HepG2 (cell line): Measurements from ENCODE around the gene GDF15. TPM values are rescaled to one million over a fixed set of nuclear protein-coding genes. Genes with fewer than 3 reads are reported as not detected.

Source experiments
- ARNT ChIP-seq: fragments of 450-650 bp; IDR thresholded peaks from 2 replicates; pipeline ENCODE4 v1.6.1; 2017
- BRD4 ChIP-seq: sonication (generic); formaldehyde crosslinking; IDR thresholded peaks from 2 replicates; pipeline ENCODE4 v1.4.0; 2020; ENCODE audit warnings: missing genetic modification reagents
- CEBPG ChIP-seq: IDR thresholded peaks from 2 replicates; pipeline ENCODE4 v1.6.1; 2016
- DR1 ChIP-seq: sonication (generic); formaldehyde crosslinking; IDR thresholded peaks from 2 replicates; pipeline ENCODE4 v1.8.0; 2021; ENCODE audit warnings: mild to moderate bottlenecking, missing genetic modification reagents, inconsistent platforms
- ELK4 ChIP-seq: sonication (generic); formaldehyde crosslinking; IDR thresholded peaks from 2 replicates; pipeline ENCODE4 v1.9.0; 2021; ENCODE audit warnings: missing genetic modification reagents, borderline replicate concordance
- HDAC1 ChIP-seq: sonication (generic); formaldehyde crosslinking; IDR thresholded peaks from 2 replicates; pipeline ENCODE4 v1.5.1; 2020; ENCODE audit warnings: mild to moderate bottlenecking, missing genetic modification reagents
- HOMEZ ChIP-seq: IDR thresholded peaks from 2 replicates; pipeline ENCODE4 v1.6.1; 2016; ENCODE audit warnings: low read depth
- KAT7 ChIP-seq: IDR thresholded peaks from 2 replicates; pipeline ENCODE4 v1.6.1; 2018; ENCODE audit warnings: borderline replicate concordance, missing compliant biosample characterization
- MEIS2 ChIP-seq: sonication (generic); formaldehyde crosslinking; IDR thresholded peaks from 2 replicates; pipeline ENCODE4 v1.9.0; 2021; ENCODE audit warnings: mild to moderate bottlenecking, missing genetic modification reagents
- MIXL1 ChIP-seq: IDR thresholded peaks from 2 replicates; pipeline ENCODE4 v1.6.1; 2016
- MXD4 ChIP-seq: IDR thresholded peaks from 2 replicates; pipeline ENCODE4 v1.6.1; 2016; ENCODE audit warnings: mild to moderate bottlenecking, missing biosample characterization, missing genetic modification reagents
- PCBP1 ChIP-seq: fragments of 200-400 bp; formaldehyde crosslinking; IDR thresholded peaks from 2 replicates; pipeline ENCODE4 v1.6.1; 2017; ENCODE audit warnings: mild to moderate bottlenecking, low read depth, low read length, borderline replicate concordance
- SKI ChIP-seq: fragments of 450-650 bp; IDR thresholded peaks from one replicate; pipeline ENCODE4 v1.6.1; 2018; ENCODE audit warnings: mild to moderate bottlenecking; ENCODE audit not compliant: partially characterized antibody
- SMAD3 ChIP-seq: sonication (generic); formaldehyde crosslinking; IDR thresholded peaks from 2 replicates; pipeline ENCODE4 v1.4.0; 2020; ENCODE audit warnings: missing genetic modification reagents
- THAP9 ChIP-seq: sonication (generic); formaldehyde crosslinking; IDR thresholded peaks from 2 replicates; pipeline ENCODE4; 2020; ENCODE audit warnings: missing genetic modification reagents, mild to moderate bottlenecking, borderline replicate concordance
- ZBTB21 ChIP-seq: sonication (generic); formaldehyde crosslinking; IDR thresholded peaks from 2 replicates; pipeline ENCODE4 v1.4.0; 2020; ENCODE audit warnings: missing genetic modification reagents
- ZBTB44 ChIP-seq: sonication (generic); formaldehyde crosslinking; IDR thresholded peaks from 2 replicates; pipeline ENCODE4 v1.4.0; 2020; ENCODE audit warnings: missing genetic modification reagents
- ZFP41 ChIP-seq: sonication (generic); formaldehyde crosslinking; IDR thresholded peaks from 2 replicates; pipeline ENCODE4 v1.4.0; 2020; ENCODE audit warnings: mild to moderate bottlenecking, missing genetic modification reagents, borderline replicate concordance
- ZFP90 ChIP-seq: sonication (generic); formaldehyde crosslinking; IDR thresholded peaks from 2 replicates; pipeline ENCODE4 v1.8.0; 2022; ENCODE audit warnings: missing genetic modification reagents, mild to moderate bottlenecking, inconsistent platforms, borderline replicate concordance
- ZNF230 ChIP-seq: sonication (generic); formaldehyde crosslinking; IDR thresholded peaks from 2 replicates; pipeline ENCODE4 v1.4.0; 2020; ENCODE audit warnings: mild to moderate bottlenecking, missing genetic modification reagents
- ZNF256 ChIP-seq: sonication (generic); formaldehyde crosslinking; conservative IDR thresholded peaks from 2 replicates; pipeline ENCODE4 v1.4.0; 2020; ENCODE audit warnings: missing genetic modification reagents
- ZNF3 ChIP-seq: IDR thresholded peaks from 2 replicates; pipeline ENCODE4 v1.7.0; 2017; ENCODE audit warnings: inconsistent platforms
- ZNF432 ChIP-seq: sonication (generic); formaldehyde crosslinking; IDR thresholded peaks from 2 replicates; pipeline ENCODE4 v1.5.0; 2020; ENCODE audit warnings: missing genetic modification reagents, mild to moderate bottlenecking, borderline replicate concordance
- ZNF776 ChIP-seq: sonication (generic); formaldehyde crosslinking; IDR thresholded peaks from 2 replicates; pipeline ENCODE4 v1.4.0; 2020; ENCODE audit warnings: mild to moderate bottlenecking, missing genetic modification reagents
- ZSCAN22 ChIP-seq: sonication (generic); formaldehyde crosslinking; IDR thresholded peaks from 2 replicates; pipeline ENCODE4 v1.4.0; 2020; ENCODE audit warnings: mild to moderate bottlenecking, missing genetic modification reagents
- polyA plus RNA-seq, 8 experiments: library from polyadenylated mRNA; depleted of rRNA in 3 of 8; stranded (reverse) in 7 of 8; unstranded in 1 of 8; fragments of >200 nt; fragmentation: Illumina TruSeq in 4 of 8; extraction: Trizol in 4 of 8; gene quantifications; 2 replicates each; pipeline versions ENCODE4 v1.2.1 to v1.2.3, GENCODE V29; 2011 to 2016; ENCODE audit warnings: low read depth in 4 of 8, missing spikeins in 1 of 8, mixed read lengths in 1 of 8; ENCODE audit not compliant: insufficient read depth in 1 of 8
- total RNA-seq, 5 experiments: library from RNA; depleted of rRNA; stranded (reverse); fragments of >200 nt; fragmentation: Illumina TruSeq; extraction: Trizol; gene quantifications; 2 replicates each; pipeline ENCODE4 v1.2.3, GENCODE V29; 2016; ENCODE audit warnings: low read depth in 1 of 5

The GDF15 gene
- total and polyA plus RNA-seq, 2 of the 13 experiments (the other 11 are each of a cell fraction or from before 2014, with no cell fraction given), result 146 to 422 TPM

GRCh38 chr19:18379803-18380747 is 5.9 kb upstream of the GDF15 start (continued):
- TF ChIP-seq ELK4 (CRISPR knock-in tag) (no peak), MXD4 (CRISPR knock-in tag) (no peak; the same call in 1 of the 2 replicates), PCBP1 (no peak), MIXL1 (peak; percentile 94), ZBTB21 (CRISPR knock-in tag) (peak; percentile 99), HOMEZ (CRISPR knock-in tag) (peak; percentile 39), ZNF432 (CRISPR knock-in tag) (no peak), THAP9 (CRISPR knock-in tag) (no peak), KAT7 (CRISPR knock-in tag) (no peak), ZNF776 (CRISPR knock-in tag) (peak; percentile 45), ZNF3 (0 out of 2 replicates have a peak, but pooled peaks have one; percentile 21), ZFP90 (CRISPR knock-in tag) (peak; percentile 88; the same call in 1 of the 2 replicates), SKI (peak; percentile 77), ZBTB44 (no peak), ZNF230 (CRISPR knock-in tag) (peak; percentile 23; the same call in 1 of the 2 replicates), BRD4 (CRISPR knock-in tag) (no peak), ARNT (no peak), DR1 (CRISPR knock-in tag) (no peak), SMAD3 (CRISPR knock-in tag) (peak; percentile 83), ZSCAN22 (CRISPR knock-in tag) (no peak), CEBPG (CRISPR knock-in tag) (peak; percentile 72), HDAC1 (CRISPR knock-in tag) (peak; percentile 99), ZNF256 (no peak), ZFP41 (CRISPR knock-in tag) (no peak), MEIS2 (CRISPR knock-in tag) (peak; percentile 83)
